Measurements from ENCODE around the gene CREBL2. TPM values are rescaled to one million over a fixed set of nuclear protein-coding genes. Genes with fewer than 3 reads are reported as not detected.
A peak's percentile ranks its signal among the peaks of the same experiment; 100 is the strongest.

Gene CREBL2
- total and polyA plus RNA-seq, 10 of the 15 experiments (the other 5 are each of a cell fraction or from before 2014, with no cell fraction given), result 4.6 to 19.1 (median 13.5) TPM

- TF ChIP-seq EGR1 (IDR thresholded peaks at IDR 0.05; ENCODE audit: borderline replicate concordance in 1 of 2, low read depth in 2 of 2, low read length in 2 of 2) (no peak), SPI1 (IDR thresholded peaks at IDR 0.05; ENCODE audit: borderline replicate concordance, insufficient read depth, low read depth, low read length) (peak; percentile 64; the same call in 1 of the 2 replicates), ESRRA (IDR thresholded peaks at IDR 0.05; ENCODE audit: low read length) (0 out of 2 replicates have a peak, but pooled peaks have one; percentile 17), DPF2 (IDR thresholded peaks at IDR 0.05) (no peak), BCLAF1 (IDR thresholded peaks at IDR 0.05) (no peak), TCF7 (IDR thresholded peaks at IDR 0.05; ENCODE audit: borderline replicate concordance) (no peak), E2F8 (IDR thresholded peaks at IDR 0.05; ENCODE audit: low read depth, partially characterized antibody) (no peak), YY1 (IDR thresholded peaks at IDR 0.05; ENCODE audit: low read depth, low read length) (no peak; the same call in 1 of the 2 replicates), PAX8 (IDR thresholded peaks at IDR 0.05) (no peak), FOXK2 (IDR thresholded peaks at IDR 0.05) (no peak), TCF12 (IDR thresholded peaks at IDR 0.05; ENCODE audit: low read depth, low read length) (peak; percentile 35; the same call in 1 of the 2 replicates), NR2C2 (IDR thresholded peaks at IDR 0.05; ENCODE audit: borderline replicate concordance, control insufficient read depth, insufficient read length, low read depth) (no peak), CHD1 (IDR thresholded peaks at IDR 0.05; ENCODE audit: low read depth, low read length) (0 out of 2 replicates have a peak, but pooled peaks have one; percentile 52), MTA2 (IDR thresholded peaks at IDR 0.05; ENCODE audit: low read depth) (no peak), POU2F2 (IDR thresholded peaks at IDR 0.05; ENCODE audit: borderline replicate concordance, low read depth, low read length) (peak; percentile 50; the same call in 1 of the 3 replicates), ZNF384 (IDR thresholded peaks at IDR 0.05; ENCODE audit: borderline replicate concordance, low read depth, low read length) (no peak), ATF2 (IDR thresholded peaks at IDR 0.05; ENCODE audit: low read length) (no peak), ZSCAN29 (IDR thresholded peaks at IDR 0.05) (no peak), NFXL1 (IDR thresholded peaks at IDR 0.05; ENCODE audit: borderline replicate concordance) (no peak), EP300 (IDR thresholded peaks at IDR 0.05; ENCODE audit: borderline replicate concordance in 1 of 2, control insufficient read depth in 1 of 2, low read depth in 2 of 2, low read length in 2 of 2) (0 out of 4 replicates have a peak, but pooled peaks of 1 of the 2 experiments have one; percentile 40), RELB (IDR thresholded peaks at IDR 0.05; ENCODE audit: low read depth) (no peak)
Observed at GRCh38 chr12:12582193-12582881, 29.3 kb upstream of the CREBL2 start (continued).

All from GM12878 (cell line).